ENCODE data around the gene HFE.
A peak's percentile ranks its signal among the peaks of the same experiment; 100 is the strongest.

Gene HFE

DNA sequence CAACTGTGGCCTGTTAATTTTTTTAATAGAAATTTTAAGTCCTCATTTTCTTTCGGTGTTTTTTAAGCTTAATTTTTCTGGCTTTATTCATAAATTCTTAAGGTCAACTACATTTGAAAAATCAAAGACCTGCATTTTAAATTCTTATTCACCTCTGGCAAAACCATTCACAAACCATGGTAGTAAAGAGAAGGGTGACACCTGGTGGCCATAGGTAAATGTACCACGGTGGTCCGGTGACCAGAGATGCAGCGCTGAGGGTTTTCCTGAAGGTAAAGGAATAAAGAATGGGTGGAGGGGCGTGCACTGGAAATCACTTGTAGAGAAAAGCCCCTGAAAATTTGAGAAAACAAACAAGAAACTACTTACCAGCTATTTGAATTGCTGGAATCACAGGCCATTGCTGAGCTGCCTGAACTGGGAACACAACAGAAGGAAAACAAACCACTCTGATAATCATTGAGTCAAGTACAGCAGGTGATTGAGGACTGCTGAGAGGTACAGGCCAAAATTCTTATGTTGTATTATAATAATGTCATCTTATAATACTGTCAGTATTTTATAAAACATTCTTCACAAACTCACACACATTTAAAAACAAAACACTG lies 10.1 kb downstream of the HFE start:
- H2BK12ac ChIP-seq (ENCODE audit: low read length in 2 of 2) = no peak overlapping the region
- H3K14ac ChIP-seq (ENCODE audit: low read length in 2 of 2) = no peak overlapping the region
- no peak overlapping the region for H2AK5ac ChIP-seq (ENCODE audit: low read length, severe bottlenecking)
- no peak overlapping the region for H2BK120ac ChIP-seq (ENCODE audit: low read depth, low read length)
- H3K4me2 ChIP-seq (ENCODE audit: low read length, poor library complexity, severe bottlenecking) = no peak overlapping the region
- no peak overlapping the region for H3K27ac ChIP-seq (ENCODE audit: low read length, poor library complexity, severe bottlenecking)
- no peak overlapping the region for H4K91ac ChIP-seq (ENCODE audit: low read length)
- no peak overlapping the region for H2BK5ac ChIP-seq (ENCODE audit: low read depth, low read length, poor library complexity, severe bottlenecking)
- WGBS = 3% methylated on average over 3 of the region's 5 CpGs
- no peak overlapping the region for H3K4ac ChIP-seq (ENCODE audit: low read depth in 1 of 2, low read length in 2 of 2)
- peaks cover 3% of the 10 kb centered on the region for H3K79me1 ChIP-seq (replicated peaks; ENCODE audit: low read length, poor library complexity, severe bottlenecking)
- no peaks in the 10 kb centered on the region for H3K4me1 ChIP-seq (ENCODE audit: control insufficient read depth, insufficient read depth, low read depth, low read length)
- no peaks in the 10 kb centered on the region for H3K9me3 ChIP-seq (ENCODE audit: control insufficient read depth, low read length)
- peaks cover 5 to 14% of the 10 kb centered on the region in 2 experiments for H3K36me3 ChIP-seq (ENCODE audit: control insufficient read depth in 1 of 2, insufficient read depth in 2 of 2, low read depth in 1 of 2, low read length in 2 of 2)
- H3K23ac ChIP-seq (ENCODE audit: low read length in 2 of 2) = no peak overlapping the region
- H3K27me3 ChIP-seq (ENCODE audit: control insufficient read depth in 1 of 2, insufficient read depth in 1 of 2, low read length in 2 of 2) = no peaks in the 10 kb centered on the region
- peak overlapping the region; percentile 11 for H3K9ac ChIP-seq (ENCODE audit: low read length)
- no peak overlapping the region for H2AFZ ChIP-seq (ENCODE audit: low read depth, low read length)
- H4K8ac ChIP-seq (ENCODE audit: low read length) = no peak overlapping the region
- H3K18ac ChIP-seq (ENCODE audit: low read depth in 1 of 2, low read length in 2 of 2) = no peak overlapping the region
- peak; percentile 69 for DNase-seq
- H3K4me3 ChIP-seq (ENCODE audit: insufficient read depth in 1 of 2, low read depth in 1 of 2, low read length in 2 of 2) = no peak overlapping the region
- no peak overlapping the region for H2BK15ac ChIP-seq (ENCODE audit: low read depth, poor library complexity, severe bottlenecking)

DNA sequence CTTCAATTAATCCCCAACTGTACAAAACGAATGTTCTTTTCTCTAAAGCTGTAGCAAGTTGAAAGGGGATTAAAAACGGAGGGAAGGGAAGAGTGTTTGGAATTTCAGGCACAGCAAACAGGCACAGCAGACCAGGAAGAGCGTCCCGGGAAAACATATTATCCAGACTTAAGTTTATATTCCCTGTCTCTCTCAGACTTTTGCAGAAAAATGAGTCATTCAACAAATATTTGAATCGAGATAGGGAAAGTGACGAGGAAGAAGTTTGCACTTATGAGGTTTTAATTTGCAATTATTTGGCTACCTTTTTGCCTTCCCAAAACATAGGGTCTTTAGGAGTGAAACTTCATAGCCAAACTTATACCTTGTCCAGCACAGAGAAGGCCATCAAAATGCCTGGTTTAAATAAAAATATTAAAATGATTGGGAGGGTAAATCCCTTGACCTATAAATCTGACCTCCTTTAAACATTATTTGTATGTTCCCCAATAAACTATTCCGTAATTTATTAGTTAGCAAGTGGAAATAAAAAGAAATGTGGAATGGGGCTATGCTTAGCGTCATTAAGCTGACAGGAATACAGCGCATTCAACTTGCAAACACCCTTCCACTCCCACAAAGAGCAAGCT lies 16.0 kb downstream of the HFE start:
- H3K14ac ChIP-seq (ENCODE audit: low read length in 2 of 2) = no peak overlapping the region
- H4K91ac ChIP-seq (ENCODE audit: low read length) = no peak overlapping the region
- no peak overlapping the region for H2BK15ac ChIP-seq (ENCODE audit: low read depth, poor library complexity, severe bottlenecking)
- peak overlapping the region; percentile 44 for H3K4me2 ChIP-seq (ENCODE audit: low read length, poor library complexity, severe bottlenecking)
- no peak overlapping the region for H2BK5ac ChIP-seq (ENCODE audit: low read depth, low read length, poor library complexity, severe bottlenecking)
- H3K9me3 ChIP-seq (ENCODE audit: control insufficient read depth, low read length) = no peaks in the 10 kb centered on the region
- peak overlapping the region; percentile 88 for H3K9ac ChIP-seq (ENCODE audit: low read length)
- no peak overlapping the region for H2AK5ac ChIP-seq (ENCODE audit: low read length, severe bottlenecking)
- no peaks in the 10 kb centered on the region for H3K27me3 ChIP-seq (ENCODE audit: control insufficient read depth in 1 of 2, insufficient read depth in 1 of 2, low read length in 2 of 2)
- no peak overlapping the region for H3K23ac ChIP-seq (ENCODE audit: low read length in 2 of 2)
- H3K79me1 ChIP-seq (replicated peaks; ENCODE audit: low read length, poor library complexity, severe bottlenecking) = peaks cover 2% of the 10 kb centered on the region
- 0% methylated on average over 6 of the region's 9 CpGs for WGBS
- H3K4ac ChIP-seq (ENCODE audit: low read depth in 1 of 2, low read length in 2 of 2) = no peak overlapping the region
- H3K4me1 ChIP-seq (ENCODE audit: control insufficient read depth, insufficient read depth, low read depth, low read length) = peaks cover 5% of the 10 kb centered on the region
- H3K36me3 ChIP-seq (ENCODE audit: control insufficient read depth in 1 of 2, insufficient read depth in 2 of 2, low read depth in 1 of 2, low read length in 2 of 2) = peaks cover 0 to 4% of the 10 kb centered on the region in 2 experiments
- no peak overlapping the region for H3K18ac ChIP-seq (ENCODE audit: low read depth in 1 of 2, low read length in 2 of 2)
- no peak overlapping the region for H2BK120ac ChIP-seq (ENCODE audit: low read depth, low read length)
- peak overlapping the region in 1 of 2 experiments; percentile 81 for H3K4me3 ChIP-seq (ENCODE audit: insufficient read depth in 1 of 2, low read depth in 1 of 2, low read length in 2 of 2)
- DNase-seq = peak; percentile 79
- H4K8ac ChIP-seq (ENCODE audit: low read length) = no peak overlapping the region
- peak overlapping the region; percentile 90 for H3K27ac ChIP-seq (ENCODE audit: low read length, poor library complexity, severe bottlenecking)
- H2AFZ ChIP-seq (ENCODE audit: low read depth, low read length) = no peak overlapping the region
- H2BK12ac ChIP-seq (ENCODE audit: low read length in 2 of 2) = no peak overlapping the region

DNA sequence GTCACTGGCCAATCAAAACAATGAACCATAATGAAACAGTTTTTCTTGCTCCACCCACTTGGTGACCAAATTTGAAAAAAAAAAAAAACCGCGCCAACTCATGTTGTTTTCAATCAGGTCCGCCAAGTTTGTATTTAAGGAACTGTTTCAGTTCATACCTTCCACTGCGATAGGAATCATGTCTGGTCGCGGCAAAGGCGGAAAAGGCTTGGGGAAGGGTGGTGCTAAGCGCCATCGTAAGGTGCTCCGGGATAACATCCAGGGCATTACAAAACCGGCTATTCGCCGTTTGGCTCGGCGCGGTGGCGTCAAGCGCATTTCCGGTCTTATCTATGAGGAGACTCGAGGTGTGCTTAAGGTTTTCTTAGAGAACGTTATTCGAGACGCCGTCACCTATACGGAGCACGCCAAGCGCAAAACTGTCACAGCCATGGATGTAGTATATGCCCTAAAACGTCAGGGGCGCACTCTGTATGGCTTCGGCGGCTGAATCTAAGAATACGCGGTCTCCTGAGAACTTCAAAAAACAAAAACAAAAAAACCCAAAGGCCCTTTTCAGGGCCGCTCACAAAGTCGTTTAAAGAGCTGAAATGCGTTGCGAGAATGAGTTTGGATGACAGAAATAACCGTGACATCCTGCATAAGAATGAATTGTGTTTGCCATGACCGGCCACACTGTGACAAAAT lies 16.7 kb downstream of the HFE start:
- DNase-seq = peak; percentile 96
- 1% methylated on average over 35 of the region's 39 CpGs for WGBS

GRCh38 chr6:26104457-26105108 lies 17.4 kb downstream of the HFE start:
- Histone ChIP-seq H3K9ac (ENCODE audit: low read length) (peak overlapping the region; percentile 88), H3K27me3 (ENCODE audit: control insufficient read depth in 1 of 2, insufficient read depth in 1 of 2, low read length in 2 of 2) (no peaks in the 10 kb centered on the region), H4K8ac (ENCODE audit: low read length) (peak overlapping the region; percentile 12), H3K4ac (ENCODE audit: low read depth in 1 of 2, low read length in 2 of 2) (no peak overlapping the region), H3K4me2 (ENCODE audit: low read length, poor library complexity, severe bottlenecking) (peak overlapping the region; percentile 71), H3K23ac (ENCODE audit: low read length in 2 of 2) (no peak overlapping the region), H3K14ac (ENCODE audit: low read length in 2 of 2) (no peak overlapping the region), H3K9me3 (ENCODE audit: control insufficient read depth, low read length) (no peaks in the 10 kb centered on the region), H2BK5ac (ENCODE audit: low read depth, low read length, poor library complexity, severe bottlenecking) (no peak overlapping the region), H4K91ac (ENCODE audit: low read length) (no peak overlapping the region), H2BK15ac (ENCODE audit: low read depth, poor library complexity, severe bottlenecking) (peak overlapping the region; percentile 52), H2AK5ac (ENCODE audit: low read length, severe bottlenecking) (peak overlapping the region; percentile 57), H2AFZ (ENCODE audit: low read depth, low read length) (no peak overlapping the region), H2BK120ac (ENCODE audit: low read depth, low read length) (no peak overlapping the region), H3K27ac (ENCODE audit: low read length, poor library complexity, severe bottlenecking) (peak overlapping the region; percentile 77), H3K79me1 (replicated peaks; ENCODE audit: low read length, poor library complexity, severe bottlenecking) (peaks cover 2% of the 10 kb centered on the region), H2BK12ac (ENCODE audit: low read length in 2 of 2) (no peak overlapping the region), H3K36me3 (ENCODE audit: control insufficient read depth in 1 of 2, insufficient read depth in 2 of 2, low read depth in 1 of 2, low read length in 2 of 2) (peaks cover 0 to 4% of the 10 kb centered on the region in 2 experiments), H3K4me1 (ENCODE audit: control insufficient read depth, insufficient read depth, low read depth, low read length) (peaks cover 5% of the 10 kb centered on the region), H3K18ac (ENCODE audit: low read depth in 1 of 2, low read length in 2 of 2) (peak overlapping the region in 1 of 2 experiments; percentile 77), H3K4me3 (ENCODE audit: insufficient read depth in 1 of 2, low read depth in 1 of 2, low read length in 2 of 2) (peak overlapping the region in 1 of 2 experiments; percentile 81)
- WGBS = 77% methylated on average over 17 of the region's 22 CpGs
- no peak for DNase-seq

More for the DNA sequence above, 16.7 kb downstream of the HFE start:
- Histone ChIP-seq H3K9ac (ENCODE audit: low read length) (peak overlapping the region; percentile 88), H3K18ac (ENCODE audit: low read depth in 1 of 2, low read length in 2 of 2) (peak overlapping the region in 1 of 2 experiments; percentile 77), H3K4ac (ENCODE audit: low read depth in 1 of 2, low read length in 2 of 2) (no peak overlapping the region), H3K36me3 (ENCODE audit: control insufficient read depth in 1 of 2, insufficient read depth in 2 of 2, low read depth in 1 of 2, low read length in 2 of 2) (peaks cover 0 to 4% of the 10 kb centered on the region in 2 experiments), H2AK5ac (ENCODE audit: low read length, severe bottlenecking) (no peak overlapping the region), H2BK5ac (ENCODE audit: low read depth, low read length, poor library complexity, severe bottlenecking) (no peak overlapping the region), H3K14ac (ENCODE audit: low read length in 2 of 2) (no peak overlapping the region), H4K8ac (ENCODE audit: low read length) (peak overlapping the region; percentile 47), H3K23ac (ENCODE audit: low read length in 2 of 2) (no peak overlapping the region), H3K9me3 (ENCODE audit: control insufficient read depth, low read length) (no peaks in the 10 kb centered on the region), H3K4me2 (ENCODE audit: low read length, poor library complexity, severe bottlenecking) (peak overlapping the region; percentile 71), H3K27me3 (ENCODE audit: control insufficient read depth in 1 of 2, insufficient read depth in 1 of 2, low read length in 2 of 2) (no peaks in the 10 kb centered on the region), H4K91ac (ENCODE audit: low read length) (peak overlapping the region; percentile 73), H2BK120ac (ENCODE audit: low read depth, low read length) (no peak overlapping the region), H2BK15ac (ENCODE audit: low read depth, poor library complexity, severe bottlenecking) (no peak overlapping the region), H3K4me3 (ENCODE audit: insufficient read depth in 1 of 2, low read depth in 1 of 2, low read length in 2 of 2) (peak overlapping the region; percentile 45 to 81), H2BK12ac (ENCODE audit: low read length in 2 of 2) (no peak overlapping the region), H3K27ac (ENCODE audit: low read length, poor library complexity, severe bottlenecking) (peak overlapping the region; percentile 77), H2AFZ (ENCODE audit: low read depth, low read length) (no peak overlapping the region), H3K4me1 (ENCODE audit: control insufficient read depth, insufficient read depth, low read depth, low read length) (peaks cover 5% of the 10 kb centered on the region), H3K79me1 (replicated peaks; ENCODE audit: low read length, poor library complexity, severe bottlenecking) (peaks cover 2% of the 10 kb centered on the region)
